ENCODE results near the gene ITPK1.
A peak's percentile ranks its signal among the peaks of the same experiment; 100 is the strongest.

ITPK1 gene

DNA sequence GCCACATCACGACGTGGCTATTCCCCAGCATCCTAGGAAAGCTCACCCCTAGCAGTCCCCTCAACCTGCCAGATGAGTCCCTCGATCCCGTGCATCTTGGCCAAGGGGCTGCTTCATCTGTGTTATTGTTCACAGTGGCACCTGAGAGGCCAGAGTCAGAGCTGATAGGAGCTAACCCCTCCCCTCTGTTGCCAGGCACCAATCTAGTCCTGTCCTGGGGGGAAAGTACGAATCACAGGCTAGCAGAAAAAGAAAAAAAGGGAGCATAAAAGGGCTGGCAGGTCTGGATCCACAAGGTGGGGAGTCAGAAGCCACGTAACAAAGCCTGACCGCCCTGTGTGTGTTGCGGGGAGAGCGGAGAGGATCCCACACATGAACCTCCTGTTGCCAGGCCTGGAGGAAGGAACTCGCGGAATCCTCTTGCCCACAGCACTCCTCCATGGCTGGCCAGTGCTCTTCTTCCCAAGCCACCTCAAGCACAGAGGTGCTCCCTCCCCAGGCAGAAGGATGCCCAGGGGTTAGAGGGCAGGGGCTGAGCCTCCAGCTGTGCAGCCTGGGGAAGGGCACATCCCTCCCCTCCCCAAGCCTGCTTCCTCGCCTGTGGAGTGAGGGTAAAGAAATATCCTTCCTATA, 91.8 kb downstream of the ITPK1 start:
- no peak for DNase-seq

DNA sequence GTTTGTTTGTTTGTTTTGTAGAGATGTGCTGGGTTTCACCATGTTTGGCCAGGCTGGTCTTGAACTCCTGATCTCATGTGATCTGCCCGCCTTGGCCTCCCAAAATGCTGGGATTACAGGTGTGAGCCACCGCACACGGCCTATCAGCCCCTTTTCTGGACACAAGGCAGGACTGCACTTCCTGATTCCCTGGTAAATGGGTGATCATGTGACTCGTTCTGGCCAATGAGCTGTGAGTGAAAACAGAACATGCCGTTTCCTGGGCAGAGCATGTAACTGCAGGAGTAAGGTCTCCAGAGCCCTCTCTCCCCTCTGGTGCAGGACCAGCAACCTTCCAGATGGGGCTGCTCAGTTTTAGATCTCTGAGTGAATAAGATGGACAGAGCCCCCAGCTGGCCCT, 92.7 kb downstream of the ITPK1 start:
- DNase-seq = peak in 1 of 2 experiments; percentile 8

DNA sequence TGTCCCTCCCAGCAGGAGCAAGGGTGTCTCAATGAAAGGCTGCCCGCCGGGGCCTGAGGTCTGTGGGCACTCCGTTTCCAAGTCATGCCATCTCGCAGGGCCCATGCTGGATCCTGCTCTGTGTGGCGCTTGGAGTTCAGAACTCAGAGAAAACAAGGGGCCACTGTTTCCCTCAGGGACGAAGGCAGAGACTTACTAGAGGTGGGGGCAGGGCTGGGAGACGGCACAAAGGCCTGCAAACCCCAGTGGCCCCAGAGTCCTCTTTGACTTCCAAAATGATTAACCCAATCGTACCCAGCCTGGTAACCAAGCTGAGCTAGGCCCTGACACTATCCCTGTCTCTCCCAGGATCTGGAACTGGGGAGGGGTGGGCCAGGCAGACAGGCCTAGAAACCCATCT, 95.8 kb downstream of the ITPK1 start:
- DNase-seq = no peak

DNA sequence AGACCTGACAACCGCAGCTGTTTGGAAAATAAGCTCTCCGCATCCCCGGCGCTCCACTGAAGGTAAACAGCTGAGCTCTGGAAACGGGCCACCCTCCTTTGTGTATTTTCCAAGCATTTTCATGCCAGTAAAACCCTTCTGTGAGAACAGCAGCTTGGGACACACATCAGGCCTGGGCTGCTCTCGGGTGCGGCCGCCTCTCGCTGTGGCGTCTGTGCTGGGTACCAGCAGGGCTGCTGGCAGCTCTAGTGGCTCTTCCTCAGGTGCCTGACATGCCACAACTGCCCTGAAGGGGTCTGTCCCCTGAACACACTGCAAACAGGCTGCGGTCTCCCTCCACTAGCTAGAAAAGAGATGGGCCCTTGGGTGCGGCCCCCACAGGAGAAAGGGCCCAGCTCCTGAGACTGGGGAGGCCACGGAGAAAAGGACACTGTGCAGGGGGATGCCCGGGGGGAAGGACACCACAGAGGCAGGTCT, 96.3 kb downstream of the ITPK1 start:
- no peak for DNase-seq

- DNase-seq = no peak
Measured at GRCh38 chr14:93018366-93018765, 97.4 kb downstream of the ITPK1 start.

DNA sequence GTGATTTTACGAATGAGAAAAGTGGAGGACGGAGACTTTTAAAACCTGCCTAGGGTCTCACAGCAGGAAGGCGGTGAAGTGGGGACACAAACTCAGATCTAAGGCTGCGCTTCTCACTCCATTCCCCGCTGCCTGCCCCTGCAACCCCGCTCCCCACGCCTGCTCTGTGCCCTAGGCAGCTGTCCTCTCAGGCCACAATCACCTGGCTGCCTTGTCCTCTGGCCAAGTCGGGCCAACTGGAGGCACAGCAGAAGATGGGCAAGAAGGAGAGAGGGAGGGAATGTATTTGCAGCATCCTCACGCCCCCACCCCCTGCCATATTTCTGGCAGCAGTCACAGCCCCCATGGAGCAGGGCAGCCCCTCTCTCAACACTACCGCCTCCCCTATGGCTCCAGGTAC, 97.8 kb downstream of the ITPK1 start:
- no peak for DNase-seq

GRCh38 chr14:93017301-93017797, 98.4 kb downstream of the ITPK1 start:
- no peak for DNase-seq

GRCh38 chr14:93016275-93016845, 99.4 kb downstream of the ITPK1 start:
- no peak for DNase-seq

DNA sequence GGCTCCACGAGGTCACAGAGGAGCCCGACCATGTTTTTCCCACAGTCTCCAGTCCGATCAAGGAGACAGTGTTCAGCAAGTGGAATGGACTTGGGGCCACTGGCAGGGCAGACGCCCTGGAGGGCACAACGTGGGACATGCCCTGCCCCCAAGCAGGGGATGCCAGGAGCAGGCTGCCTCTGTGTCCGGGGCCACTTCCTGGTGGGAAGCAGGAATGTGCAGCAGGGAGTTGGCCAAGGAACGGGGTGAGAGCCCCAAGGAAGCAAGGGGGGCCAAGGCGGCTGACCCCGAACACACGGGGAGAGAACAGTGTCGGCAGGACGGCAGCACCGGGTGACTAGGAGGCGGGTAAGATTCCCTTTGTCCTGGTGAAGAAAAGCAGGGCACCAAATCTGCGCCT, 100.2 kb downstream of the ITPK1 start:
- no peak for DNase-seq

DNA sequence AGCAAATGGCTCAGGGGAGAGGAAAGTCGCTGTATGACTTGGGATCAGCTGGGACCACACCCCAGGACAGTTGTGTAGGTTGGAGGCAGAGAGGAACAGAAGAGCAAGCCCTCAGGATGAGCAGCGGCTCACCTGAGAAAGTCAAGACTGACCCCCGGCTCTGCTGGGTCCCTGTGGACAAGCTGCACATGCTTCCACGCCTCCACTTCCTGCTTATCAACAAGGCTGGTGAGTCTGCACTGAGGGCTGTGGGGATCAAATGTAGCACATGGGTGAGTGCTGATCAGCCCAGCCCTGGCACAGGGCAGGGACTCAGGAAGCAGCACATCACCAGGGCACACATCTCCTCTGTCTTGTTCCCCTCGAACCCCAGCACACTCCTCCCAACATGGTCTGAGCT, 100.7 kb downstream of the ITPK1 start:
- DNase-seq = no peak

DNA sequence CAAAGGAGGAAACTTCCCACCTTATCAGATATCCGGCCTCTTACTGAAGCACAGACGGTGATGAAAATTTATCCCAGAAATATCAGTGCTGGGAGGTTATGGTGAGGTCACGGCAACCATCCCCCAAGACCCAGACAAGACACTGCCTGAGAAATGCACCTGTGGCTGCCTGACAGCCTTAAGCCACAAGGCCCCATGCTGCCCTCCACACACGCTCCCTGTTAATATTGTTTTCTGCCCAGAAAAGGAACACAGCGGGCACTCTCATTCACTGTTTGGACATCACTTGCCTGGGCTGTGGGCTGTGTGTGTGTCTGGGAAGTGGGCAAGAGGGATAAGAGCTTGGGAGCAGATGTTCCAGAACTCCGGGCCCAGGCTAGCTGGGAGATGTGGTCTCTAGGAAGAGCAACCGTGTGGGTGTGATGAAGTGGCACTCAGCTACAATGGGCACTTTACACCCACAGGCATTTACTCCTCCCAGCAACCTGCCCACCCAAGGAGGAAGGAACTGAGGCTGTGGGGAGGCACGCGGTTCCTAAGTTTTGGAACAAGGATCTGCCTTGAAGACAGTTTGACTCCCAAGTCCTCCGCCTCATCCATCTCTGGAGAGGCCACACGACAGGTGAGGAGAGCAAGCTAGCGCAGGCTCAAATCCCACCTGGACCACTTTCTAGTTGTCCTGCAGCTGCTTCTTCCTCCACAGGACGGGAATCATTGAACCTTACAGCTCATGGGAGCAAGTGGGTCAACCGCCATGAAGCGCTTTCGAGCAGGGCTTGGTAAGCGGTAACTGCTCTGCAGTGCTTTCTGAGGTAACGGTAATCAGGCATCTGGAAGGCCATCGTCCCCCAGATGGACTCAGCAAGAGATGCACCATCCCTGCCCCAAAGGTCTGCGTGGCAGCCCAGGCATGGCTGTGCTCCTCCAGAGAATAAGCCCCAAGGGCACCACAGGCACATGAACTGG, 101.4 kb downstream of the ITPK1 start:
- DNase-seq = no peak

DNA sequence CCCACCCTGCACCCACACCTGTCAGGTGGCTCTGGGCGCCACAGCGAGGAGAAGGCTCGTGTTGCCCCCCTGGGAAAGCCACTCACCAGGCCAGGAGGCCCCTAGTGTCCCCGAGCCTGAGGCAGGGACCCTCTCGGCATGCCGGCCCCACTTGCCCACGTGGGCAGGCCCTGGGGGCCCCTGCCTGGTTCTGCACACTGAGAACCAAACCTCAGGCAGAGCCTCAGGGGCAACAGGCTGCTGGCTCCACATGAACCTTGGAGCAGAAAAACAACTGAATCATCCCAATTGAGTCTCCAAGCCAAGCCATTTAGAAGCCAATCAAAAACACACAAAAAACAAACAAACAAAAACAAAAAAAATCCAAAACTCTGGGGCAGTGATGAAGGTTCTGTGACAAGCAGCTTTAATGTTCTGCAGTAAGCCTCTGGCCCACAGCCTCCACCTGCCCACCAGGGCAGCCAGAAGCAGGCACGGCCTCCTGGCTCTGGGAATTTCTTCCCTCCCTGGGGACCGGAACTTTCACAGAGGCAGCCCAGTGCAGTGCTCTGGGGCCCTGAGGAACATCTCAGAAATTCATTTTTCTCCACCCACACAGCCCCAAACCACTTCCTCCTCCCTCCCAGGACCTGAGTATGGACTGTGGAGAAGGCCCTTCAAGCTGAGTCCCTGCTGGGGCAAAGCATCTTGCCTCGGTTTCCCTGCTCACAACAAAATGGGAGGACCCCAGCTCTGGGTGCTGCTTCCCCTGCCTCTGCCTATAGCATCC, 102.6 kb downstream of the ITPK1 start:
- no peak for DNase-seq

GRCh38 chr14:93012506-93012905, 103.2 kb downstream of the ITPK1 start:
- no peak for DNase-seq

DNA sequence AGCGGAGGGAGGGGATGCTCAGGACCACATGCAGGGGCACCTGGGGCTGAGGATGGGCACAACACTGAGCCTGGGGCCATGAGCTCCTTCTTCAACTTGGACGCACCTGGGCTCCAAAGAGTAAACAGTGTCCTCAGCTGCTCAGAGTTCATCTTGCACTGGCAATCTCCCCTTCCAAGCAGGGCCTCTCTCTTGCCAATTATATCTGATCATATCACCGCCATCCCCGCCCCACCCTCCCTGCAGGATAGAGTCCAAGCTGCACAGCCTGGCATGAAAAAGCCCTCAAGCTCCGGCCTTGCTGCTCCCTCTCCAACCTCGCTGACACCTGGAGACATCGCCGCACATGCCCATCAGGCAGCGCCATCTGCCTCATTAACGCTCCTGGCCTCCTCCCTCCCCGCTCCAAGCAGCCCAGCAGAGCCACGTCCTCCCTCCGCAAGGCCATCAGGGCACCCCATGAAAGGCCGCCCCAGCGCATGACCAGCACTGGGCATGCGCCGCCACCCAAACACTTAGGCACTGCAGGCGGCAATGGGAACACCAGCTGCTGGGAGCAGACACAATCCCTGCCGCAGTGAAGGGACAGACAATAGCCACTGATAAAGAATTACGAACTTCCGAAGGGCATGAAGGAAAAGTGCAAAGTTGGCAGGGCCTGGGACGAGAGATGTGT, 103.9 kb downstream of the ITPK1 start:
- no peak for DNase-seq

GRCh38 chr14:93011141-93011529, 104.6 kb downstream of the ITPK1 start:
- DNase-seq = no peak

DNA sequence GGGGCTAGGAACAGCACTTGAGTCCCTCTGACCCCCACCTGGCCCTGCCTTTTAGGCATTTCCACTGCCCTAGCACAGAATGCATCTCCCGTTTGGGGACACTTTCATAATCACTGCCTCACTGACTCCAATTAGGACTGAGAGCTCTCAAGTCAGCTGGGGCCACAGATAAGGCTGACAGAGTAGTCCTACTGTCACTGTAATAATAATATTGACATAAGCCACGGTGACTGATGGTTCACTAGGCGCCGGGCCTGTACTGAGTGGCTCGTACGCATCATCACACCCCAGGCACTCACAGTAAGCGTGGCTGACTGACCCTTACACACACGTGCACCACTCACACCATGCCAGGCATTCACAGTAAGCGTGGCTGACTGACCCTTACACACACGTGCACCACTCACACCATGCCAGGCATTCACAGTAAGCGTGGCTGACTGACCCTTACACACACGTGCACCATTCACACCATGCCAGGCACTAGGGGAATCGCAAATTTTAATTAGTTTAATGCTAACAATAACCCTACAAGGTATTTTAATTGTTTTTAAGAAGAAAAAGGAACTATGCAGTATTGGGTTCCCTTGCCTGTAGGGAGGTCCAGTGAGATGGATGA, 105.1 kb downstream of the ITPK1 start:
- DNase-seq = no peak

- no peak for DNase-seq
Measured at GRCh38 chr14:93010130-93010499, 105.6 kb downstream of the ITPK1 start.

DNA sequence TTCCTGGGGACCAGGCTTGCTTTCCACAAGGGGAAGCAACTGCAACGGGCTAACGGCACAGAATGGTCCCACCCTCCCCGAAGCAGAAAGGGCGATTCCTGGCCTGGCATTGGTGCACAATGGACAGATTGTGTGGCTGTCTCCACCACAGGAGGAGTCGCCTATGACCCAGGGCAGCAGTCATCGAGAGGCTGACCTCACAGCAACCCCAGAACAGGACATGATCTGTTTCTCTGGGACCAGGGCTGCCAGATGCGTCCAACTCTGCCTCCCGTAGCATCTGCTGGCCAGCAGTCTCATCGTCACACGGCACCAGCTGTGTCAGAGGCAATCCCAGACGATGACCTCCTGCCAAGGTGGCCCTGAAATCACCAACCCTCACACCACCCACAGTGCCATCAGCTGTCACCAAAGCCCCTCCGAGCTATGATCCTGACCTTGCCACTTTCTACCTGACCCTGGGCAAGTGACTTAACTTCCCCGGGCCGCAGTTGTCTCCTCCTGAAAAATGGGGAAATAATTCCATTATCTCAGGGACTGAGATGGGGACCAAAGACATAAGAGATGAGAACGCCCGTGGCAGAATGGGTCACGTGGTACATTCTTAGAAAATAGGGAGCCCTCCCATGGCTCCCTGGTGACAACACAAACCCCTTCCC, 106.1 kb downstream of the ITPK1 start:
- DNase-seq = no peak

DNA sequence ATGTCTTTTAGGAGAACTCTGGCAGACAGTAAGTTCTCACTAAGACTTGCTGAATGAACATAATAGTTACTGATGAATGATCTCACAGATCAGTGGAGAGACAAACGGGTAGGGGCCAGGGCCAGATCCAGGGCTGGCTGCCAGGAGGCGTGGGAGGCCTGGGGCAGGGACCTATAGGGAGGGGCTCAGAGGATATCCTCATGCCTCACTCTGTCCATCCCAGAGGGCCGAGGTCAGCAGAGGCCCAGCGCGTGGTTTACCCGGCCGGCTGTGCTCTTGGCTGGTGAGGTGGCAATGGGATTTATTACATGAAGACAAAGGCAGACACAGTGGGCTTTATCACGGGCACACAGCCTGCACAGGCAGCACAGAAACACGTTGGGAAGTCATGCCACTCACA, 107.3 kb downstream of the ITPK1 start:
- no peak for DNase-seq

GRCh38 chr14:93007225-93007997, 108.3 kb downstream of the ITPK1 start:
- DNase-seq = no peak

Data from SW 1271 (cell line).